Activated CD4-positive, alpha-beta memory T cell treated with anti-CD3 and anti-CD28 coated beads, Interleukin-2, amount 10 ng/mL, durations not matched to agents 7 days and 5 days (primary cell): Measurements from ENCODE around the gene HOXB9. TPM values are rescaled to one million over a fixed set of nuclear protein-coding genes. Genes with fewer than 3 reads are reported as not detected.

Experiments
- CTCF ChIA-PET: fragments of 350-600 bp; sonication (Branson Sonifier 250); formaldehyde crosslinking; loops from one replicate; lab custom pipeline; 2021; ENCODE audit warnings: antibody characterized with exemption, inconsistent platforms; lab: Charles Lee
- POLR2A ChIA-PET: fragments of 350-600 bp; sonication (Branson Sonifier 250); formaldehyde crosslinking; loops from one replicate; lab custom pipeline; 2021; ENCODE audit warnings: antibody characterized with exemption; lab: Charles Lee
- DNase-seq: peaks from one replicate; pipeline ENCODE4 v3.0.0-alpha.2; 2020
- H3K27ac Mint-ChIP-seq: one replicate; pipeline ENCODE4 v1.8.0; 2021; ENCODE audit warnings: mild to moderate bottlenecking, mixed read lengths
- H3K27me3 Mint-ChIP-seq: one replicate; pipeline ENCODE4 v1.8.0; 2021; ENCODE audit warnings: mixed read lengths
- H3K36me3 Mint-ChIP-seq: one replicate; pipeline ENCODE4 v1.8.0; 2021; ENCODE audit warnings: low read depth, mixed read lengths
- H3K4me1 Mint-ChIP-seq: one replicate; pipeline ENCODE4 v1.8.0; 2021; ENCODE audit warnings: mixed read lengths
- H3K4me3 Mint-ChIP-seq: one replicate; pipeline ENCODE4 v1.8.0; 2021; ENCODE audit warnings: mild to moderate bottlenecking, mixed read lengths
- H3K9me3 Mint-ChIP-seq: one replicate; pipeline ENCODE4 v1.8.0; 2021; ENCODE audit warnings: mixed read lengths
- total RNA-seq, 2 experiments: library from RNA; stranded (reverse); gene quantifications; one replicate each; pipeline ENCODE4 v1.2.3, GENCODE V29; 2021

HOXB9 gene
- total RNA-seq, 2 experiments from 2014 or later = 0.88 to 1.4 TPM

- Mint-ChIP-seq H3K36me3 (peaks cover 11% of the 10 kb centered on the region), H3K4me3 (peak overlapping the region; percentile 94), H3K9me3 (no peaks in the 10 kb centered on the region), H3K4me1 (peaks cover 58% of the 10 kb centered on the region), H3K27ac (peak overlapping the region; percentile 66), H3K27me3 (peaks cover 49% of the 10 kb centered on the region)
- POLR2A ChIA-PET = interaction anchor here (0.6 to 1.3 kb wide), 4 partner anchors 32 to 243 kb away, joined by 3 to 4 read pairs (median 4); no protein-coding TSS in a partner anchor
- CTCF ChIA-PET = interaction anchor here (0.9 to 1.1 kb wide), 2 partner anchors 15 to 227 kb away, joined by 3 to 5 read pairs; partner anchors contain the start of gene HOXB5
- DNase-seq = no peak
Measured at GRCh38 chr17:48578616-48579470, 47.3 kb downstream of the HOXB9 start.

- peaks cover 43% of the 10 kb centered on the region for H3K27me3 Mint-ChIP-seq
- H3K4me1 Mint-ChIP-seq = peaks cover 63% of the 10 kb centered on the region
- peak within 1 kb of the TSS; percentile 78 for H3K27ac Mint-ChIP-seq
- peak; percentile 80 for DNase-seq
- H3K9me3 Mint-ChIP-seq = no peaks in the 10 kb centered on the region
- peaks cover 17% of the 10 kb centered on the region for H3K36me3 Mint-ChIP-seq
- ChIA-PET CTCF (interaction anchor here (1.1 kb wide), 1 partner anchor 226 kb away, joined by 5 read pairs; no protein-coding TSS in a partner anchor), POLR2A (interaction anchor here (0.6 to 1.3 kb wide), 3 partner anchors 31 to 34 kb away, joined by 3 read pairs; no protein-coding TSS in a partner anchor)
- H3K4me3 Mint-ChIP-seq = peak within 1 kb of the TSS; percentile 94
Measured at GRCh38 chr17:48577946-48578615, 48.1 kb downstream of the HOXB9 start, which contains the start of gene HOXB4. Gene HOXB4, minus strand, starts transcription at chr17:48578350. Its CDS starts 31 bp downstream, at chr17:48578319.

- POLR2A ChIA-PET = interaction anchor here (1.0 kb wide), 2 partner anchors 31 to 72 kb away, joined by 3 read pairs; no protein-coding TSS in a partner anchor
- CTCF ChIA-PET = interaction anchor here (0.5 to 1.3 kb wide), 3 partner anchors 22 to 226 kb away, joined by 3 read pairs; no protein-coding TSS in a partner anchor
- Mint-ChIP-seq H3K27ac (peak overlapping the region; percentile 64), H3K9me3 (no peaks in the 10 kb centered on the region), H3K27me3 (peaks cover 36% of the 10 kb centered on the region), H3K36me3 (peaks cover 17% of the 10 kb centered on the region), H3K4me1 (peaks cover 59% of the 10 kb centered on the region), H3K4me3 (peak overlapping the region; percentile 83)
- DNase-seq = no peak
Measured at GRCh38 chr17:48577330-48577945, 48.7 kb downstream of the HOXB9 start.

- CTCF ChIA-PET = interaction anchor here (0.7 to 1.3 kb wide), 2 partner anchors 77 to 225 kb away, joined by 3 read pairs; no protein-coding TSS in a partner anchor
- peaks cover 17% of the 10 kb centered on the region for H3K36me3 Mint-ChIP-seq
Measured at GRCh38 chr17:48576479-48577309, 49.5 kb downstream of the HOXB9 start.

GRCh38 chr17:48575673-48576478, 50.3 kb downstream of the HOXB9 start:
- no peak for DNase-seq
- no peaks in the 10 kb centered on the region for H3K9me3 Mint-ChIP-seq
- ChIA-PET POLR2A (interaction anchor here (1.0 kb wide), 1 partner anchor 70 kb away, joined by 3 read pairs; no protein-coding TSS in a partner anchor), CTCF (interaction anchor here (1.3 kb wide), 1 partner anchor 224 kb away, joined by 3 read pairs; no protein-coding TSS in a partner anchor)
- peak overlapping the region; percentile 58 for H3K4me3 Mint-ChIP-seq
- H3K27ac Mint-ChIP-seq = no peak overlapping the region
- H3K36me3 Mint-ChIP-seq = peaks cover 17% of the 10 kb centered on the region
- H3K4me1 Mint-ChIP-seq = peaks cover 48% of the 10 kb centered on the region
- H3K27me3 Mint-ChIP-seq = peaks cover 23% of the 10 kb centered on the region

More at GRCh38 chr17:48576479-48577309, 49.5 kb downstream of the HOXB9 start:
- Mint-ChIP-seq H3K27me3 (peaks cover 31% of the 10 kb centered on the region), H3K4me3 (peak overlapping the region; percentile 83), H3K27ac (peak overlapping the region; percentile 64), H3K9me3 (no peaks in the 10 kb centered on the region), H3K4me1 (peaks cover 55% of the 10 kb centered on the region)
- POLR2A ChIA-PET = interaction anchor here (1.0 kb wide), 2 partner anchors 30 to 71 kb away, joined by 3 read pairs; no protein-coding TSS in a partner anchor
- DNase-seq = no peak

- Mint-ChIP-seq H3K9me3 (no peaks in the 10 kb centered on the region), H3K27ac (no peak overlapping the region), H3K4me3 (no peak overlapping the region), H3K27me3 (peaks cover 16% of the 10 kb centered on the region), H3K4me1 (peaks cover 42% of the 10 kb centered on the region), H3K36me3 (peaks cover 17% of the 10 kb centered on the region)
- CTCF ChIA-PET = interaction anchor here (0.7 kb wide), 1 partner anchor 146 kb away, joined by 3 read pairs; no protein-coding TSS in a partner anchor
- POLR2A ChIA-PET = no interaction called here
- DNase-seq = no peak
Measured at GRCh38 chr17:48575066-48575582, 51.0 kb downstream of the HOXB9 start.

GRCh38 chr17:48574505-48575065, 51.6 kb downstream of the HOXB9 start:
- Mint-ChIP-seq H3K27ac (no peak overlapping the region), H3K27me3 (peaks cover 13% of the 10 kb centered on the region), H3K4me3 (no peak overlapping the region), H3K36me3 (peaks cover 19% of the 10 kb centered on the region), H3K4me1 (peaks cover 37% of the 10 kb centered on the region), H3K9me3 (no peaks in the 10 kb centered on the region)
- CTCF ChIA-PET = interaction anchor here (0.7 kb wide), 1 partner anchor 146 kb away, joined by 3 read pairs; no protein-coding TSS in a partner anchor
- no peak for DNase-seq
- POLR2A ChIA-PET = no interaction called here

GRCh38 chr17:48571826-48572417, 54.2 kb downstream of the HOXB9 start:
- no peak overlapping the region for H3K4me3 Mint-ChIP-seq
- no peak for DNase-seq
- H3K27me3 Mint-ChIP-seq = peaks cover 13% of the 10 kb centered on the region
- no peaks in the 10 kb centered on the region for H3K9me3 Mint-ChIP-seq
- H3K4me1 Mint-ChIP-seq = peaks cover 19% of the 10 kb centered on the region
- H3K36me3 Mint-ChIP-seq = peaks cover 19% of the 10 kb centered on the region
- POLR2A ChIA-PET = no interaction called here
- CTCF ChIA-PET = no interaction called here
- no peak overlapping the region for H3K27ac Mint-ChIP-seq
